Stimulated activated CD8-positive, alpha-beta memory T cell treated with anti-CD3 and anti-CD28 coated beads, Interleukin-12 subunit alpha, Interleukin-12 subunit beta, amount 100 ng/mL, for 1 hour (primary cell): ENCODE results near the gene ULK1.

ENCODE experiments used
- DNase-seq: peaks from one replicate; pipeline ENCODE4 v3.0.0-alpha.2; 2020; ENCODE audit warnings: low read depth

ULK1 gene

DNA sequence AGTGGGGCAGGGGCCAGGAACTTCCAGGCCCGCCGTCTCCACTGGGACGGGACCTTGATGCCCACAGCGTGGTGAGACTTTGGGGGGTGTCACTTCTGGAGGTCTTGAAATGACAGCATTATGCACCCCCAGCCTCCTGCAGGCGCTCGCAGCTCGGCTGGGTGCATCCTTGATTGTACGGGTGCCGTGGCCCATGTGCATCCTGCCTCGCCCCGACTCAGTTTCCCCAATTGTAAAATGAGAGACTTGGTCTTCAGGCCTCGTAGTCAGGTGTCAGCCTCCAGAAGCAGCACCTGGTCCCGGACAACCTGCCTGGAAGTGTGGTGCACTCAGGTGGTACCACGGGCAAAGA is 25.7 kb downstream of the ULK1 start:
- DNase-seq, result no peak

DNA sequence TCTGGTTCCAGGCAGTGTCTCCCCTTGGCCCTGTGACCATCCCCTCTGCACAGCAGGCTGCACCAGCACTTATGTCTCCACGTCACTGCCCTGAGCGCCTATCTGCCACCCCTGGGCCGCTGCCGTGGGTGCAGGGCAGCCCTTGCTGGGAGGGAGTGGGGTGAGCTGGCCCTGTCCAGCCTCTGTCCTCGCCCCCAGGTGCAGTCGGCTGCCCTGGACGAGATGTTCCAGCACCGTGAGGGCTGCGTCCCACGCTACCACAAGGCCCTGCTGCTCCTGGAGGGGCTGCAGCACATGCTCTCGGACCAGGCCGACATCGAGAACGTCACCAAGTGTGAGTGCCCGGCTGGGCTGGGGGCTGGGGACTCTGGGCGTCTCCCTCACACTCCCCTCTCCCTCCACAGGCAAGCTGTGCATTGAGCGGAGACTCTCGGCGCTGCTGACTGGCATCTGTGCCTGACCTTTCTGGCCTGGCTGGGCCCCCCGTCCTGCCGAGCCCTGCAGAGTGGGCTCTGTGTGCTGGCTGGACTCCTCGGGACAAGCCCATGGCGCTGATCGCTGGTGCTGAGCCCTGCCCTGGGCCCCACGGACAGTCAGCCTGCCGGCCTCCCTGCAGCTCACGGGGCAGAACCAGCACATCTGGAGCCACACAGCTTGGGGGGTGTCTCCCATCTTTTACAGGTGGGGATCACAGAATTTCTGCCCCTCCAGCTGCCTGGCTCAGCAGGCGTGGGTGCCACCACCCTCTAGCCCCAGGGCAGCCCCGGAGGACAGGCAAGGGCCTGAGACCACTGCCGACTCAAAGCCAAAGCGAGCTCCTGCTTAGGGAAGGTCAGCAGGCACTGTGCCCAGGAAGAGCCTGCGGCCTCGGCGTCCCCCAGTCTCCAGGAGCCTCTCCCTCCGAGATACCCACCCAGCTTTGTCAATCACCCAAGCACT is 26.7 kb downstream of the ULK1 start:
- no peak for DNase-seq

DNA sequence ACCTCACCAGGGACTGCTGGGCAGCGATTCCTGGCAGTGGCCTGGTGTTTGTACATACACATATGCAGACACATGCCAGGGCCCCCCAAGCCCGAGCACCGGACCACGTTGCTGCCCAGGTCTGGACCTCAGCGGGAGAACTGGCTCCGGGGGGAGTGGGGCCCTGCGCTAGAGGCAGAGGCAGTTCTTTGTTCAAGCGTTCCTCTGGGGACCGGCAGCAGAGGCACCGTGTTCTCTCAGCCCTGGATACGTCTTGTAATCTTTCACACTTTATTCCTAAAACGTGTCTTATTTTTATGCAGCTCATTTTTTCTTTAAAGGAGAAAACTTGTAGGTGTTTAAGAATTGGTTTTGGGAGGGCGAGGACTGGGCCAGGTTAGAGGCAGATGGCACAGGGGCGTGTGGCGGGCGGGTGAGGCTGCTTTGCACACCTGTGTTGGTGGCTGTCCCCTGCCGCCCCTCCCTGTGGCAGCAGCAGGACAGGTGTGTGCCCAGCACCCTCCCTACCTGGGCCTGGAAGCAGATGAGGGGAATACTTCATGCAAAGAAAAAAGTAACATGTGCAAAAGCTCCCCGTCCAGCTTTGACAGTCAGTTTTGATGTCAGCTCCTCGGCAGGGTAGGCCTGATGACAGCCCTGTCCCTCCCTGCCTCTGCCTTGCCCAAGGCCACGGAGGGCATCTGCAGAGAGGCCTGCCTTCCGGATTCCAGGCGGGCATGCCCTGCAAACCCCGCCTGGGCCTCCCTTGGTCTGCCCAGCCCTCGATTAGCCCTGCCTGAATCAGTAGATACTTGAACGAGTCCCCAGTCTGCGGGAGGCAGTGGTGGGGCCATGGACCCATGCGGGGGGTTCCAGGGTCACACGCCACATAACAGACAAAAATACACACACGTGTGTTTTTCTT is 27.7 kb downstream of the ULK1 start:
- no peak for DNase-seq

DNA sequence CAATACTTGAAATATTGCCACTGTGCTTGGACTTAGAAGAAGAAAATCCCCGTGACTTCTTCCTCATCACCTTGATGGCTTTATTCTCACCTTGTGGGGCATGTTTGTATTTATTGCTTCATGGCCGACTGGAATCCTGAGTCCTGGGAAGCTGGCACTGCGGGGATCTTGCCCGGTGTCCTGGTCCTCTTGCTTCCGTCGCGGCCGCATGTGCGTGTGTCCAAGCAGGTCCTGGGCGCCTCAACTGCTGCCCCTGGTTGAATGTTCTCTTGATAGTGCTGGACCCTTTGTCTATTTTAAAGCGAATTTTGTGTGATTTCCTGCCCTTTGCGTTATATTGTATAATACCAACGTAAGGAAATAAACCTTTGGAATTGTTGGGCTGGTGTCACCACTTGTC is 28.4 kb downstream of the ULK1 start:
- no peak for DNase-seq

DNA sequence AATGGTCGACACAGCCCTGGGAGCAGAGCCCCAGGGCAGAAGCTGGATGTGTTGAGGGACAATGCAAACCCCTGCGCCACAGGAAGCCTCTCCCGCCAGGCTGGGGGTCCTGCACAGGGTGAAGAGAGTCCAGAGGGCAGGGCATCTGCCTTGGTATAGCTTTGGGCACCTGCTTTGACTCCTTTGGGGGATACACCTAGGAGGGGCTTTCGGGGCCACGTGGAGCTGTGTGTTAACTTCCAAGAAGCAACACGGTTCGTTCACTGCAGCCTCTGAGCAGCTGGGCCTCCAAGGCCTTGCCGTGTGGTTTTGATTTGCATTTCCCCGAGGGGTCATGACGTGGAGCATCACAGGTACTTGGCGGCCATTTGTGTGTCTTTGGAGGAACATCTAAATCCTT is 28.8 kb downstream of the ULK1 start:
- no peak for DNase-seq

DNA sequence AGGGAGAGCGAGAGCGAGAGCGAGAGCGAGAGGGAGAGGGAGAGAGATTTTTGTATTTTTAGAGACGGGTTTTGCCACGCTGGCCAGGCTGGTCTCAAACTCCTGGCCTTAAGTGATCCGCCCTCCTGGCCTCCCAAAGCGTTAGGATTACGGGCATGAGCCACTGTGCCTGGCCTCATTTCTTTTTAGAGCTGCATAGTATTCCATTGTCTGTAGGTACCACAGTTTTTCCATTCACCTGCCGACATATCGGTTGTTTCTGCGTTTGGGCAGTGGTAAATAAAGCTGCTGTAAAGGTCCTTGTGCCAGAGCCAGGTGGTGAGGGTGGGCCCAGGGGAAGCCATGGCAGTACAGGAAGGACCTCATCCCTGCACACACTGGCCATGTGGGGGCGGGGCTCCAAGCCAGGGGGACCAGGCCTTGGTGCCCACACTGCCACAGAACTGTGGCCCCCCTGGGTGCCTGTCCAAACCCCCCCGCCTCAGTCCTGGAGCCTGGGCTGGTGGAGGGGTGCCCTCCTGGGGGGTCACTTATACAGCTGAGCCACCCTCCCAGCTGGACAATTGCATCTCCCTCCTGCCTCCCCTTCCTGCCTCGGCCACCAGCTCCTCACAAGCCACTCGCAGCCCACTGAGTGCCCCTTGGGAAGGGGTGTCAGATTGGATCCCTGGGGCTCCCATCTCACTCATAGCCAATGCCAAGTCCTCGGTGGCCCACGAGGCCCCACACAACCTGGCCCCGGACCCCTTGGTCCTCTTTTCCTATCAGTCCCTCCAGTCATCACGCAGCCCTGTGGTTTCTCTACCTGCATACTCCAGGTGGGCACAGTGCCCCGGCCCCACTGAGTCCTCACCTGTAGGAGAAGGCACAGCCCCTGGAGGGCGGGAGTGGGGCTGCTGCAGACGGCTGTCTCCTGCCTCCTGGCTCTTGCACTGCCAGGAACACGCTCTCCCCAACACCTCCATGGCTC is 33.0 kb downstream of the ULK1 start:
- no peak for DNase-seq

DNA sequence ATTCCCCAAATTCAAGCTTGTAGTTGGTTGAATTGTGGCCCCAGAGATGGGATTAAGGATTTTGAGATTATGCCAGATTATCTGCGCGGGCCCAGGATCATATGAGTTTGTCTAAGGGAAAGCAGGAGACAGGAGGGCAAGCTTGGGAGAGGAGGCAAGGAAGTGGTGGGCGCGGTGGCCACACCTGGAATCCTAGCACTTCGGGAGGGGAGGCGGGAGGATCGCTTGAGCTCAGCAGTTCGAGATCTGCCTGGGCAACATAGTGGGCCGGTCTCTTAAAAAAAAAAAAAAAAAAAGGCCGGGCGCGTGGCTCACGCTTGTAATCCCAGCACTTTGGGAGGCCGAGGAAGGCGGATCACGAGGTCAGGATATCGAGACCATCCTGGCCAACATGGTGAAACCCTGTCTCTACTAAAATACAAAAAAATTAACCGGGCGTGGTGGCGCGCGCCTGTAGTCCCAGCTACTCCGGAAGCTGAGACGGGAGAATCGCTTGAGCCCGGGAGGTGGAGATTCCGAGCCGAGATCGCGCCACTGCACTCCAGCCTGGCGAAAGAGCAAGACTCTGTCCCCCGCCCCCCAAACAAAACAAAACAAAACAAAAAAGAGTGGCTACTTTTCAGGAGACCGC is 33.8 kb downstream of the ULK1 start:
- no peak for DNase-seq

DNA sequence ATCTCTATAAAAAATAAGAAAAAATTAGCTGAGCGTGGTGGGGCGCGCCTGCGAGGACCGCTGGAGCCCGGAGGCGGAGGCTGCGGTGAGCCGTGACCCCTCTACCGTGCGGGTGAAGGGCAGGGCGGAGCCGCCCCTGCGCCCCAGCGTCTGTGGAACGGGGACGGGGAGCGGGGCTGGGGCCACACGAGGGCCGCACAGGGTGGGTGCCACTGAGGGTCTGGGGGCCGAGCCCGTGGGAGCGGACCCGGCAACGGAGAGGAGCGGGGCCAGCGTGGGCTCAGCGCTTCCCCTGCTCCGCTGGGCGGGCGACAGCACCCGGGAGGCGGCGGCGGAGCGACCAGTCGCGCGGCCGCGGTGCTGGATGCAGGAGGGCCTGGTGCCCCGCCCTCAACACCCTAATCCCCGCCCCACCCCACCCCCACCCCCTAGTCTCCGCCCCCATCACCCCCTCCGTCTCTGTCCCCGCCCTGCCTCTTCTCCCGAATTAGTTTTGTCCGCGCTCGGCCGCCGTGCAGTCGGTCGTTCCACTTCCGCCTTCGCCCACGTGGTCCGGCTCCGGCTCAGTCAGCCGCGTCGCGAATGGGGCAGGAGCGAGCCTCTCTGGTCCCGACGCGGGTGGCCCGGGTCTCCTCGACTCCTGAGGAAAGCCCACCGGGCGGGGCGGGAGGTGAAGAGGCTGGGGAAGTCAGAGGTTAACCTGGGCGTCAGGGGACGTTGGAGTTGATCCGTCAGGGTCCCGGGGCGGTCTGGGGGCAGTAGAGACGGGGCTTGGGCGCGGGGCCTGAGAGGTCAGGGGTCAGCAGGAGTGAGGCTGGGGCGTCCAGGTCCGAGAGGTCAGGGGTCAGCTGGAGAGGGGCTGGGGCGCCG is 34.5 kb downstream of the ULK1 start, which contains the start of gene PUS1:
Gene PUS1 (plus strand): TSS at position 566 of the 870 bp plus-strand sequence. CDS start 447 bp downstream, outside the sequence.
- peak; percentile 86 for DNase-seq

DNA sequence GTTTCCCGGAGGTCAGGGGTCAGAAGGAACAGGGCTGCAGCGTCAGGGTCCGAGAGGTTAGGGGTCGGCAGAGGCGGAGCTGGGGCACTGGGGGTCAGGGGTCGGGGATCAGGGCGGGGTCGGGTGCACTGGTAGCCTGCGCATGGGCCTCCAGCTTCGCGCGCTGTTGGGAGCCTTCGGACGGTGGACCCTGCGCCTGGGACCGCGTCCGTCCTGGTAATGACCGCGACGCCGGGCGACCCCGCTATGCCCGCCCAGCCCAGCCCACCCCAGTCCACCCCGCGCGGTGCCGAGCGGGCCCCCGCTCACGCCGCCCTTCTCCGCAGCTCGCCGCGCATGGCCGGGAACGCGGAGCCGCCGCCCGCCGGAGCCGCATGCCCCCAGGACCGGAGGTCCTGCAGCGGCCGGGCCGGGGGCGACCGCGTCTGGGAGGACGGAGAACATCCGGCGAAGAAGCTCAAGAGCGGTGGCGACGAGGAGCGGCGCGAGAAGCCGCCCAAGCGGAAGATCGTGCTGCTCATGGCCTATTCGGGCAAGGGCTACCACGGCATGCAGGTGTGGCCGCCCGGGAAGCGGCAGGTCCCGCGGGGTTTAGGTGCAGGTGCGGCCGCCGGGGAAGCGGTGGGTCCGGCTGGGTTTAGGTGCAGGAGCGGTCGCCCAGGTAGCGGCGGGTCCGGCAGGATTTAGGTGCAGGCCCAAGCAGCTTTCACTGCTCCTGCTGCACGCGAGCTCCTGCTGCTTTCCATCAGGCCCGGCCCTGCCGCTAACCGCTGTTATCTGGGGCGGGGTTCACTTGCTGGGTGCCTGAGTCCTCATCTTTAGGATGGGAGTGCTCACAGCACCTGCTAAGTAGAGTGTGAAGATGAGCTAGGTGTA is 35.4 kb downstream of the ULK1 start:
- peak; percentile 21 for DNase-seq

DNA sequence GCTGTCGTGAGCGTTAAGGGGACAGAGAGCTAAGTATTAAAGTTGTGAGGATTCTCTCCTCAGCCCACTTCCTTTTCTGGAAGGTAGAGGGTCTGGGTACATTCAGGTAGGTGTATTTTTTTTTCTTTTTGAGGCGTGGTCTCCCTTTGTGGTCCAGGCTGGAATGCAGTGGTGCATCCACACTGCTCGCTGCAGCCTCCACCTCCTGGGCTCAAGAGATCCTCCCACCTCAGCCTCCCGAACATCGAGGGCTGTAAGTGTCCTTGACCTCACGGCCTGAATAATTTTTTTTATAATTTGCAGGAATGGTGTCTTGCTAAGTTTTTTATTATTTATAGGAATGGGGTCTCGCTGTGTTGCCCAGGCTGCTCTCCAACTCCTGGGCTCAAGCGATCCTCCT is 36.1 kb downstream of the ULK1 start:
- DNase-seq, result no peak

DNA sequence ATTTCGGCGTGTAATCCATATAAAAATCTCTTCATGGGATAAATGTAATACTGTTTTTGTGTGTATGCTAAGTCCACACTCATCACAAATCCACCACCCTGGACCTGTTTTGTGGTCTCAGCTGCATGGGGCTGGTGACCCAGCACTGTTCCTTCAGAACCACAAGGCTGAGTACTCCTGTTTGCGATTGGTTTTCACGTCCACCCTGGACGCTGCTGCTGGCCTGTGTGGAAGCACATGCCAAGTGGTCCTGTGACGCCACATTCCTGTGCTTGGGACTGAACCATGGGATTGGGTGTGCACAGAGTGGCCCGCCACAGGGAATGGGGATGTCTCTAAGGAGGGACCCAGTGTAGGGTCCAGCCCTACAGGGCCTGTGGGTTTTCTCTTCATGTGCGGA is 39.0 kb downstream of the ULK1 start:
- DNase-seq, result no peak

DNA sequence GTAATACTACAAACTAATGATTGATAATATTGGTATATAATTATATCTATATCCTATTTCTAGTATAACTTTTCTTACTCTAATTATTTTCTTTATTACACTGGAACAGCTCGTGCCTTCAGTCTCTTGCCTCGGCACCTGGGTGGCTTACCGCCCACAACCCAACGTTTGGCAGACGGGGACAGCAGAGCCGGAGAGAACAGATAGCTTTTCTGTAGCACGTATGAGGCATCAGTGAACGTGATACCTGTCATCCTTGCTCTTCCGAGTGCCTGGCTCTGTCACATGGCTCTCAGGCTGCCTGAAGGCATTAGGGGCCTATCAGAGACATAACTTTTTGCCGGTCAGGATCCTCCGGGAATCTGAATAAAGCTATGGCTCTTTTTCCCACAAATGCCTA is 40.1 kb downstream of the ULK1 start:
- DNase-seq, result no peak

DNA sequence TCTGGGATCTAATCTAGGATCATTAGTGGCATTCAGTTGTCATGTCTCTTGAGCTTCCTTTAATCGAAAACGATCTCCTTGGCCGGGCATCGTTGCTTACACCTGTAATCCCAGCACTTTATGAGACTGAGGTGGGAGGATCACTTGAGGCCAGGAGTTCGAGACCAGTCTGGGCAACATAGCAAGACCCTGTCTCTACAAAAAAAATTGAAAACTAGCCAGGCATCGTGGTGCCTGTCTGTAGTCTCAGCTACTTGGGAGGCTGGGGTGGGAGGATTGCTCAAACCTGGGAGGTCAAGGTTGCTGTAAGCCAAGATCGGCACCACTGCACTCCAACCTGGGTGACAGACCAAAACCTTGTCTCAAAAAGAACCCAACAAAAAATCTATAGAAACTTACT is 43.7 kb downstream of the ULK1 start:
- no peak for DNase-seq

DNA sequence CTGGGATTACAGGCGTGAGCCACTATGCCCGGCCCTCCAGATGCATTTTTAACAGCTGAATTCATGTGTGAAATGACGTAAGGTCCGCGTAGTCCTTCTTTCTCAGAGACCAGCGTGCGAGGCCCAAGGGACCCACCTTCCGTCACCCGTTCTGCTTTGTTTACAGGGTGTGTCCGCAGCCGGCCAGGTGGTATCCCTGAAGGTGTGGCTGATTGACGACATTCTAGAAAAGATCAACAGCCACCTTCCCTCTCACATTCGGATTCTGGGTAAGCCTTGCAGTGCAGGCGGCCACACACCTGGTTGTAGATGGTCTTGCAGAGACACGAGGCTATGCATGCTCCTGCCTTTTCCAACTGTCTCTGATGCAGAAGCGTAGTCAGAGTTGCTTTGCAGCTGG is 44.6 kb downstream of the ULK1 start:
- DNase-seq, result no peak

DNA sequence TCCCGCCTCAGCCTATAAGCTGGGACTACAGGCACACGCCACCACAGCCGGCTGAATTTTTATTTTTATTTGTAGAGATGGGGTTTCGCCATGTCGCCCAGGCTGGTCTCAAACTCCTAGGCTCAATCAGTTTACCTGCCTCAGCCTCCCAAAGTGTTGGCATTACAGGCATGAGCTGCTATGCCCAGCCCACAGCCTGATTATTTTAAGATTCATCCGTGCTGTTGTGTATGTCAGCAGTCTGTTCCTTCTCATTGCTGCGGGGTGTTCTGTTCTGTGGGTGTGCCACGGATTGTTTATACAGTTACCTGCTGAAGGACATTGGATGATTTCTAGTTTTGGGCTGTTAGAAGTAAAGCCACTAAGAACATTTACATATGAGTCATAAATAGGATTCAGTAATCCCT is 45.7 kb downstream of the ULK1 start:
- DNase-seq, result no peak

DNA sequence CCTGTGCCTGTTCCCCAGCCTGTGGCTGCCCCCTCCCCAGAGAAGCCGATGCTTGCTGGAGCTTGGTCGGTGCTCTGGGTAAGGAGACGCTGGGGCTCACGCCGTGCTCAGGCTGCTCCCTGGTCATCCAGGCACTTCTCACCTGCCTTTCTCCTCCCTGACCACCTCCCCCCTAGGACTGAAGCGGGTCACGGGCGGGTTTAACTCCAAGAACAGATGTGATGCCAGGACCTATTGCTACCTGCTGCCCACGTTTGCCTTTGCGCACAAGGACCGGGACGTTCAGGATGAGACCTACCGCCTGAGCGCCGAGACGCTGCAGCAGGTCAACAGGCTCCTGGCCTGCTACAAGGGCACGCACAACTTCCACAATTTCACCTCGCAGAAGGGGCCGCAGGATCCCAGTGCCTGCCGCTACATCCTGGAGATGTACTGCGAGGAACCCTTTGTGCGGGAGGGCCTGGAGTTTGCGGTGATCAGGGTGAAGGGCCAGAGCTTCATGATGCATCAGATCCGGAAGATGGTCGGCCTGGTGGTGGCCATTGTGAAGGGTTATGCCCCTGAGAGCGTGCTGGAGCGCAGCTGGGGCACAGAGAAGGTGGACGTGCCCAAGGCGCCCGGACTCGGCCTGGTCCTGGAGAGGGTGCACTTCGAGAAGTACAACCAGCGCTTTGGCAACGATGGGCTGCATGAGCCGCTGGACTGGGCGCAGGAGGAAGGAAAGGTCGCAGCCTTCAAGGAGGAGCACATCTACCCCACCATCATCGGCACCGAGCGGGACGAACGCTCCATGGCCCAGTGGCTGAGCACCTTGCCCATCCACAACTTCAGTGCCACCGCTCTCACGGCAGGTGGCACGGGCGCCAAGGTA is 46.9 kb downstream of the ULK1 start:
- no peak for DNase-seq

DNA sequence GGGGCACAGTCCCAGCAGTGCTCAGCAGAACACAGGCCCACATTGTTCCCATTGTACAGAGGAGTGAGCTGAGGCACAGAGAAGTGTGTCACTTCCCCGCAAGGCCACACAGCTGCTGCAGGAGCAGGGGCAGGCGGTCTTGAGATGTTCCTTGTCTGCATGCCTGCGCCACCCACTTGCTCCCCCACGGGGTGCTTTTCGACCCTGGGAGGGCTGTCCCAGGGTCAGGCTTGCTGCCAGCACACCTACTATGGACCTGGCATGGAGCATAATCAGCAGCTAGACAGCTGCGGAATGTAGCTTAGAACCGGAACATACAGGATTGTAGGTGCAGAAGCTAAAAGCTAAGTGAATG is 47.5 kb downstream of the ULK1 start:
- no peak for DNase-seq

DNA sequence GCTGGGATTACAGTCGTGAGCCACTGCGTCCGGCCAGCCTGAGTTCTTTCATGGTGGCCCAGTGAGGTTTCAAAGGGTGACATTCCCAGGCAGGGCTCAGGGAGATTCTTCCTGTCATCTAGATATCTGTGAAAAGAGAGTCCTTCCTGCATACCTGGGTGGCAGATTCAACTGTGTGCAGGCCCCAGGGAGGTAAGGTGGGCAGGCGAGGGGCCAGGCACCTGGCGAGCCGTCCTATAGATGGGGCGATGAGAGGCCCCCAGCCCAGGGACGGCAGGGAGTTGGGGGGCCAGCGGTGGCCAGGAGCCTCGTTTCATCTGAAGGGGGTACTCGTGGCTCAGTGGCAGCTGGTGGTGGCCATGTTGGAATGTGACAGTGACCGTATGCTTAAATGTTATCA is 48.2 kb downstream of the ULK1 start:
- no peak for DNase-seq
